ENCODE data around the gene DAB2.

GRCh38 chr5:39452846-39453245 lies 28.1 kb upstream of the DAB2 start:
- TF ChIP-seq POLR2A (IDR thresholded peaks at IDR 0.05) (no peak), CTCF (IDR thresholded peaks at IDR 0.05 in 4 of 5, conservative IDR thresholded peaks at IDR 0.05 in 1 of 5) (no peak)

Data from gastrocnemius medialis (tissue), 4 donors.